ENCODE data around the gene KCMF1.

The KCMF1 gene

DNA sequence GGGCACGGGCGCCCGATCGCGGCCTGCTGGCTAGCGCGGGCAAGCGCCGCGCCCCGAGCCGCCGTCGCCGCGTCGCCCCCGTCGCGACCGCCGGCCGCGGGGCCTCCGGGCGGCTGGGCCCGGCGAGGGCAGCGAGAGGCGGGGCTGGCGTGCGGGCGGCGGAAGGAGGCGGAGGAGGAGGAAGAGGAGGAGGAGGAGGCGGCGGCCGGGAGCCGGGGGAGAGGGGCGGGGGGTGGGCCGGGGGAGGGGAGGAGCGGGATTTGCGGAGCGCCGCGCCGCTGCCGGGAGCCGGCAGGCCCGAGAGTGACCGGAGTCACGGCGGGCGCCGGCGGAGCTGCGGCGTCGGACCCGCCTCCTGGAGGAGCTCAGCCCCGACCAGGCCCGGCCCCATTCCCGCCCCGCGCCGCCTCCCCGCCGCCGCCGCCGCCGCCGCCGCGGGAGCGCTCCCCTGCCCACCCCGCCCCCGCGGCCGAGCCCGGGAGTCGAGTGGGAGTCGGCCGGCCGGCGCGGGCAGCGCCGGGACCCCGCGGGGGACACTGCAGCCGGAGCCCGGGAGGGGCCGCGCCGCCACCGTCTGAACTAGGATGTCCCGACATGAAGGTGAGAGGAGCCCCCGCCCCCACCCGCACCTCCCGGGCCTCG, at the start of gene KCMF1:
Gene KCMF1 (plus strand): TSS at position 294 of the 642 bp plus-strand sequence. CDS start 291 bp downstream, at position 585.
- TF ChIP-seq, protein P1, sequence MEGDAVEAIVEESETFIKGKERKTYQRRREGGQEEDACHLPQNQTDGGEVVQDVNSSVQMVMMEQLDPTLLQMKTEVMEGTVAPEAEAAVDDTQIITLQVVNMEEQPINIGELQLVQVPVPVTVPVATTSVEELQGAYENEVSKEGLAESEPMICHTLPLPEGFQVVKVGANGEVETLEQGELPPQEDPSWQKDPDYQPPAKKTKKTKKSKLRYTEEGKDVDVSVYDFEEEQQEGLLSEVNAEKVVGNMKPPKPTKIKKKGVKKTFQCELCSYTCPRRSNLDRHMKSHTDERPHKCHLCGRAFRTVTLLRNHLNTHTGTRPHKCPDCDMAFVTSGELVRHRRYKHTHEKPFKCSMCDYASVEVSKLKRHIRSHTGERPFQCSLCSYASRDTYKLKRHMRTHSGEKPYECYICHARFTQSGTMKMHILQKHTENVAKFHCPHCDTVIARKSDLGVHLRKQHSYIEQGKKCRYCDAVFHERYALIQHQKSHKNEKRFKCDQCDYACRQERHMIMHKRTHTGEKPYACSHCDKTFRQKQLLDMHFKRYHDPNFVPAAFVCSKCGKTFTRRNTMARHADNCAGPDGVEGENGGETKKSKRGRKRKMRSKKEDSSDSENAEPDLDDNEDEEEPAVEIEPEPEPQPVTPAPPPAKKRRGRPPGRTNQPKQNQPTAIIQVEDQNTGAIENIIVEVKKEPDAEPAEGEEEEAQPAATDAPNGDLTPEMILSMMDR (IDR thresholded peaks at IDR 0.05; ENCODE audit: low read depth, low read length, missing control alignments): no peak
- no peak for DNase-seq (ENCODE audit: low read depth)
- peak within 1 kb of the TSS; percentile 97 for H3K4me3 ChIP-seq (ENCODE audit: low read depth, low read length)

- TF ChIP-seq, protein P1 (IDR thresholded peaks at IDR 0.05; ENCODE audit: low read depth, low read length, missing control alignments): no peak
- H3K4me3 ChIP-seq (ENCODE audit: low read depth, low read length): no peak overlapping the region
- no peak for DNase-seq (ENCODE audit: low read depth)
Measured at GRCh38 chr2:84923009-84923408, 48.0 kb upstream of the KCMF1 start.

- H3K4me3 ChIP-seq (ENCODE audit: low read depth, low read length): no peak overlapping the region
- DNase-seq (ENCODE audit: low read depth): peak; percentile 56
Measured at GRCh38 chr2:84924173-84925106, 46.5 kb upstream of the KCMF1 start.

DNA sequence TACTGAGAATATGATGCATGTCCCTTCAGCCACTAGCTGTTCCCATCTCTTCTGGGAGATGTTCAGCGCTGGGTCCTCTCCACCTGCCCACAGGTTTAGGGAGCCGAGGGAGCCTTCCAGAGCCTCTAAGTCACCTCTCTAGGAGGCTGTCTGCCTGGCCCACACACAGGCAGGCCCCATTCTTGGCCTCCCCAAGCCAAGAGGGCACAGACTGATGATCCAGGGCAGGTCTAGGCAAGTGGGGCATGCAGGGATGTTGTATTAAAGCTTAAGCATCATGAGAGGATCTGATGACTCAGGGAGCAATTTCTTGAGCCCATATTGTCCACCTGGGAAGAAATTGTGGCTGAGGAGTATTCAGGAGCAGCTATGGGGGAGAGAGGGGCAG, 45.6 kb upstream of the KCMF1 start:
- no peak overlapping the region; the same call in 1 of the 2 replicates for H3K4me3 ChIP-seq (ENCODE audit: low read depth, low read length)
- TF ChIP-seq, protein P1 (IDR thresholded peaks at IDR 0.05; ENCODE audit: low read depth, low read length, missing control alignments): no peak
- no peak for DNase-seq (ENCODE audit: low read depth)

More at GRCh38 chr2:84924173-84925106, 46.5 kb upstream of the KCMF1 start:
- TF ChIP-seq, protein P1 (IDR thresholded peaks at IDR 0.05; ENCODE audit: low read depth, low read length, missing control alignments): no peak

DNA sequence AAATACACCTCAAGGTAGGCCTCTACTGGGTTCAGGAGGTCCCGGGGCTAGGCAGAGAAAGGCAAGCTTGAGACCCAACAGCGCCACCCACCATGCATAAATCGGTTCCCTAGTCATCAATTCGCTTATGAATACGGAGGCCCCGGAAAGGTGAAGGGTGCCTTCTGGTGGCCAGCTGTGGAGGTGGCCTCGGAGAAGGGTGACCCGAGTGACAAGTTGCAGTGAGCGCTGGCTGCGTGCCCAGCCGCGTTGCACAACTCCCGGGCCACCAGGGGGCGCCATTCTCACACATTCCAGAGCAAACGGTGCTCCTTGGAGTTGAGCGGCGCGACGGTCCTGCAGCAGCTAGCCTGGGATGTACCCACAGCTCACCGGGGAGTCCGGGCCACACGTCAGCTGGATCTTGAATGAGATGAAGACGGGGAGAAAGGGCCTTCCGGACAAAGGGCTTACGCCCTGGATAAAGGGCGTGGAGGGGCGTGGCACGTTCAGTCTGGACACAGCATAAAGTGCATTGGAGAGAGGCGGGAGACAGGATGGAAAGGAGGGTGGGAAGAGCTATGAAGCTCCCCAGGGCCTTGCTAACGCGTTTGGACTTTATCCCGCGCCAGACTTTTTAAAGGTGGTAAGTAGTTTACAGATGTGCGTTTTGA, 45.1 kb upstream of the KCMF1 start:
- TF ChIP-seq, protein P1 (IDR thresholded peaks at IDR 0.05; ENCODE audit: low read depth, low read length, missing control alignments): peak; percentile 97
- peak overlapping the region; percentile 80 for H3K4me3 ChIP-seq (ENCODE audit: low read depth, low read length)
- peak; percentile 95 for DNase-seq (ENCODE audit: low read depth)

GRCh38 chr2:84927275-84927627, 43.7 kb upstream of the KCMF1 start:
- no peak for DNase-seq (ENCODE audit: low read depth)
- TF ChIP-seq, protein P1 (IDR thresholded peaks at IDR 0.05; ENCODE audit: low read depth, low read length, missing control alignments): no peak
- peak overlapping the region; percentile 80; the same call in 1 of the 2 replicates for H3K4me3 ChIP-seq (ENCODE audit: low read depth, low read length)

Data from GM12864 (cell line).